SK-N-SH treated with all-trans-retinoic acid at 6 μM for 48 hours (cell line): ENCODE data around the gene SNRPB2.

Source experiments
- ARNTL ChIP-seq: fragments of 450-650 bp; formaldehyde crosslinking; IDR thresholded peaks from 2 replicates; pipeline ENCODE4 v1.5.0; 2020; ENCODE audit warnings: low read depth, mild to moderate bottlenecking, moderate library complexity, borderline replicate concordance
- BACH2 ChIP-seq: fragments of 250-450 bp; sonication (Bioruptor Pico); IDR thresholded peaks from 2 replicates; pipeline ENCODE4 v1.9.0; 2021; ENCODE audit warnings: mild to moderate bottlenecking, borderline replicate concordance
- CSDC2 ChIP-seq: fragments of 250-450 bp; sonication (Bioruptor Pico); IDR thresholded peaks from 2 replicates; pipeline ENCODE4 v1.5.0; 2020; ENCODE audit warnings: mild to moderate bottlenecking, moderate library complexity
- POU6F1 ChIP-seq: fragments of 250-450 bp; sonication (Bioruptor Pico); IDR thresholded peaks from 2 replicates; pipeline ENCODE4 v1.8.0; 2021; ENCODE audit warnings: low read depth, mild to moderate bottlenecking, moderate library complexity, borderline replicate concordance
- RARB ChIP-seq: fragments of 250-450 bp; sonication (Bioruptor Pico); IDR thresholded peaks from 2 replicates; pipeline ENCODE4 v1.8.0; 2021; ENCODE audit warnings: mild to moderate bottlenecking, moderate library complexity
- TCF4 ChIP-seq: fragments of 250-450 bp; sonication (Bioruptor Pico); IDR thresholded peaks from 2 replicates; pipeline ENCODE4 v1.8.0; 2021; ENCODE audit warnings: mild to moderate bottlenecking, moderate library complexity, borderline replicate concordance
- ZC3H10 ChIP-seq: fragments of 250-450 bp; sonication (Bioruptor Pico); IDR thresholded peaks from 2 replicates; pipeline ENCODE4 v1.5.1; 2021; ENCODE audit warnings: mild to moderate bottlenecking, moderate library complexity
- ZFP3 ChIP-seq: fragments of 250-450 bp; sonication (Bioruptor Pico); IDR thresholded peaks from 2 replicates; pipeline ENCODE4 v1.5.0; 2020; ENCODE audit warnings: mild to moderate bottlenecking, moderate library complexity
- ZFP30 ChIP-seq: fragments of 450-650 bp; formaldehyde crosslinking; IDR thresholded peaks from 2 replicates; pipeline ENCODE4 v1.5.0; 2022; ENCODE audit warnings: mild to moderate bottlenecking, moderate library complexity
- ZNF565 ChIP-seq: fragments of 450-650 bp; formaldehyde crosslinking; conservative IDR thresholded peaks from 2 replicates; pipeline ENCODE4 v1.5.0; 2020; ENCODE audit warnings: low read depth, mild to moderate bottlenecking, moderate library complexity
- ZNF70 ChIP-seq: fragments of 450-650 bp; formaldehyde crosslinking; IDR thresholded peaks from 2 replicates; pipeline ENCODE4 v1.5.0; 2020; ENCODE audit warnings: mild to moderate bottlenecking, moderate library complexity
- ZNF8 ChIP-seq: fragments of 450-650 bp; formaldehyde crosslinking; IDR thresholded peaks from 2 replicates; pipeline ENCODE4 v1.5.0; 2020; ENCODE audit warnings: mild to moderate bottlenecking, moderate library complexity
- TF ChIP-seq, protein P1 (sequence below): fragments of 250-450 bp; sonication (Bioruptor Pico); IDR thresholded peaks from 2 replicates; pipeline ENCODE4 v1.8.0; 2020; ENCODE audit warnings: mild to moderate bottlenecking, moderate library complexity, borderline replicate concordance

DNA sequence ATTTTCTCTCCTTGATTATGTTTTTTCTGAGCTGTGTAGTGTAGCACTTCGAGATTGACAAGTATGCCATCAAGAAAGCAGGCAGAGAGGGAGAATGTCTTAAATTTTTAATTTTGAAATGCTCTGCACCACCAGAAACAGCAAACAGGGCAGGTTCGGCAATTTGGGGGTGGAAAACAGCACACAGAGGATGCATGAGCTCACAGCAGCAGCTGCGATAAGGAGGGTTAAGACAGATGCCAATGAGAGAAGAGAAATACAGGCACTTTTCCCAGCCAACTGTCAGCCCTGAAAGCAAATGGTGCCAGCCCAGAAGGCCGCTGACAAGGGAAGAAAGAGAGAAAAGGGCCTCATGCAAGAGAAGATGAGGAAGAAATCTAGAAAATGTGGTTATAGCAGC, 15.1 kb upstream of the SNRPB2 start:
- no peak for TF ChIP-seq ZC3H10
- TF ChIP-seq, protein P1, sequence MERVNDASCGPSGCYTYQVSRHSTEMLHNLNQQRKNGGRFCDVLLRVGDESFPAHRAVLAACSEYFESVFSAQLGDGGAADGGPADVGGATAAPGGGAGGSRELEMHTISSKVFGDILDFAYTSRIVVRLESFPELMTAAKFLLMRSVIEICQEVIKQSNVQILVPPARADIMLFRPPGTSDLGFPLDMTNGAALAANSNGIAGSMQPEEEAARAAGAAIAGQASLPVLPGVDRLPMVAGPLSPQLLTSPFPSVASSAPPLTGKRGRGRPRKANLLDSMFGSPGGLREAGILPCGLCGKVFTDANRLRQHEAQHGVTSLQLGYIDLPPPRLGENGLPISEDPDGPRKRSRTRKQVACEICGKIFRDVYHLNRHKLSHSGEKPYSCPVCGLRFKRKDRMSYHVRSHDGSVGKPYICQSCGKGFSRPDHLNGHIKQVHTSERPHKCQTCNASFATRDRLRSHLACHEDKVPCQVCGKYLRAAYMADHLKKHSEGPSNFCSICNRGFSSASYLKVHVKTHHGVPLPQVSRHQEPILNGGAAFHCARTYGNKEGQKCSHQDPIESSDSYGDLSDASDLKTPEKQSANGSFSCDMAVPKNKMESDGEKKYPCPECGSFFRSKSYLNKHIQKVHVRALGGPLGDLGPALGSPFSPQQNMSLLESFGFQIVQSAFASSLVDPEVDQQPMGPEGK (CRISPR knock-in tag) = no peak
- no peak for TF ChIP-seq TCF4 (CRISPR knock-in tag)
- TF ChIP-seq CSDC2 = no peak
- no peak for TF ChIP-seq ZNF565 (CRISPR knock-in tag)
- no peak for TF ChIP-seq ZNF8 (CRISPR knock-in tag)
- TF ChIP-seq ZFP30 (CRISPR knock-in tag) = no peak
- no peak for TF ChIP-seq ZNF70 (CRISPR knock-in tag)
- no peak for TF ChIP-seq ZFP3 (CRISPR knock-in tag)
- no peak for TF ChIP-seq RARB
- no peak for TF ChIP-seq POU6F1
- TF ChIP-seq BACH2 (CRISPR knock-in tag) = no peak
- TF ChIP-seq ARNTL = no peak
